Peyer's patch (tissue), 4 donors: Measurements from ENCODE around the gene ATP8A1.

Experiments
- CTCF ChIP-seq, 6 experiments: fragments of 450-650 bp in 4 of 6; fragments of 200-600 bp in 2 of 6; sonication (generic) in 1 of 6; IDR thresholded peaks; one replicate each; pipeline ENCODE4 v1.5.1; 2017 to 2019; ENCODE audit warnings: antibody characterized with exemption in 6 of 6, mild to moderate bottlenecking in 3 of 6, moderate library complexity in 1 of 6
- POLR2A ChIP-seq, 2 donors: fragments of 450-650 bp; IDR thresholded peaks; one replicate each; pipeline ENCODE4 v1.5.1; 2017; ENCODE audit warnings: antibody characterized with exemption in 2 of 2, mild to moderate bottlenecking in 2 of 2, moderate library complexity in 2 of 2

GRCh38 chr4:42513748-42514492, 143.0 kb downstream of the ATP8A1 start:
- TF ChIP-seq CTCF (IDR thresholded peaks at IDR 0.05) (no peak), POLR2A (IDR thresholded peaks at IDR 0.05) (no peak)
